Measurements from ENCODE around the gene PLCH1. TPM values are rescaled to one million over a fixed set of nuclear protein-coding genes. Genes with fewer than 3 reads are reported as not detected.

Gene PLCH1
- total RNA-seq, 1 experiment from 2014 or later = 1.4 TPM

GRCh38 chr3:155442072-155442471, 302.8 kb downstream of the PLCH1 start:
- no peak for TF ChIP-seq CTCF (conservative IDR thresholded peaks at IDR 0.05)
- H3K4me3 ChIP-seq = no peak overlapping the region
- H3K4me2 ChIP-seq = no peak overlapping the region
- intact Hi-C loops (cut with micrococcal nuclease; ENCODE audit: unreplicated experiment) = no loop called here
- H3K9me2 ChIP-seq (ENCODE audit: insufficient read depth) = no peaks in the 10 kb centered on the region
- H3K27me3 ChIP-seq (ENCODE audit: insufficient read depth, low read depth) = no peaks in the 10 kb centered on the region
- ChIA-PET CTCF (no interaction called here), POLR2A (ENCODE audit: unreplicated experiment) (no interaction called here)
- H3K27ac ChIP-seq = no peak overlapping the region
- no peak for DNase-seq
- H3K36me3 ChIP-seq (ENCODE audit: low read depth) = no peaks in the 10 kb centered on the region
- no peak overlapping the region for H2AFZ ChIP-seq
- H3K79me2 ChIP-seq (ENCODE audit: low read depth) = no peaks in the 10 kb centered on the region
- H3K9me3 ChIP-seq (ENCODE audit: insufficient read depth, low read depth) = no peaks in the 10 kb centered on the region
- BruUV-seq (replicated peaks) = no TSS peak
- no peaks in the 10 kb centered on the region for H4K20me1 ChIP-seq (ENCODE audit: insufficient read depth)
- no peaks in the 10 kb centered on the region for H3F3A ChIP-seq (ENCODE audit: insufficient read depth, low read depth)
- no peaks in the 10 kb centered on the region for H3K4me1 ChIP-seq (replicated peaks; ENCODE audit: insufficient read depth)

GRCh38 chr3:155441506-155441905, 303.4 kb downstream of the PLCH1 start:
- DNase-seq = no peak
- no peaks in the 10 kb centered on the region for H3F3A ChIP-seq (ENCODE audit: insufficient read depth, low read depth)
- H3K27ac ChIP-seq = no peak overlapping the region
- no peak overlapping the region for H3K4me3 ChIP-seq
- intact Hi-C loops (cut with micrococcal nuclease; ENCODE audit: unreplicated experiment) = no loop called here
- H3K79me2 ChIP-seq (ENCODE audit: low read depth) = no peaks in the 10 kb centered on the region
- no peaks in the 10 kb centered on the region for H3K27me3 ChIP-seq (ENCODE audit: insufficient read depth, low read depth)
- ChIA-PET POLR2A (ENCODE audit: unreplicated experiment) (no interaction called here), CTCF (no interaction called here)
- no peaks in the 10 kb centered on the region for H3K4me1 ChIP-seq (replicated peaks; ENCODE audit: insufficient read depth)
- H4K20me1 ChIP-seq (ENCODE audit: insufficient read depth) = no peaks in the 10 kb centered on the region
- no TSS peak for BruUV-seq (replicated peaks)
- no peaks in the 10 kb centered on the region for H3K9me2 ChIP-seq (ENCODE audit: insufficient read depth)
- H2AFZ ChIP-seq = no peak overlapping the region
- no peak overlapping the region for H3K4me2 ChIP-seq
- TF ChIP-seq EZH2 (IDR thresholded peaks at IDR 0.05; ENCODE audit: low read depth) (no peak), CTCF (conservative IDR thresholded peaks at IDR 0.05) (no peak)
- no peaks in the 10 kb centered on the region for H3K9me3 ChIP-seq (ENCODE audit: insufficient read depth, low read depth)
- no peaks in the 10 kb centered on the region for H3K36me3 ChIP-seq (ENCODE audit: low read depth)

- POLR2A ChIA-PET (ENCODE audit: unreplicated experiment) = no interaction called here
- intact Hi-C loops (cut with micrococcal nuclease; ENCODE audit: unreplicated experiment) = no loop called here
- Histone ChIP-seq H3K79me2 (ENCODE audit: low read depth) (no peaks in the 10 kb centered on the region), H3K9me2 (ENCODE audit: insufficient read depth) (no peaks in the 10 kb centered on the region), H2AFZ (no peak overlapping the region), H3K4me3 (no peak overlapping the region), H3F3A (ENCODE audit: insufficient read depth, low read depth) (no peaks in the 10 kb centered on the region), H3K27me3 (ENCODE audit: insufficient read depth, low read depth) (no peaks in the 10 kb centered on the region), H3K4me1 (replicated peaks; ENCODE audit: insufficient read depth) (no peaks in the 10 kb centered on the region), H3K27ac (no peak overlapping the region), H3K36me3 (ENCODE audit: low read depth) (no peaks in the 10 kb centered on the region), H4K20me1 (ENCODE audit: insufficient read depth) (no peaks in the 10 kb centered on the region), H3K4me2 (no peak overlapping the region), H3K9me3 (ENCODE audit: insufficient read depth, low read depth) (no peaks in the 10 kb centered on the region)
- TF ChIP-seq CTCF (conservative IDR thresholded peaks at IDR 0.05) (no peak), EZH2 (IDR thresholded peaks at IDR 0.05; ENCODE audit: low read depth) (no peak)
- BruUV-seq (replicated peaks) = no TSS peak
- CTCF ChIA-PET = no interaction called here
- DNase-seq = no peak
Observed at GRCh38 chr3:155441026-155441425, 303.8 kb downstream of the PLCH1 start.
